ENCODE results near the gene LCLAT1.

- TF ChIP-seq POLR2AphosphoS5 (IDR thresholded peaks at IDR 0.05) (no peak), POLR2A (IDR thresholded peaks at IDR 0.05) (no peak), CTCF (IDR thresholded peaks at IDR 0.05) (no peak)
Observed at GRCh38 chr2:30470426-30470825, 23.4 kb downstream of the LCLAT1 start.

Data from suprapubic skin (tissue), 4 donors.